Kidney tubule cell (primary cell): Measurements from ENCODE around the gene UROC1.

Experiments used
- DNase-seq: peaks from one replicate; pipeline ENCODE4 v3.0.0-alpha.2; 2018; ENCODE audit warnings: low spot score

Gene UROC1

GRCh38 chr3:126530171-126531050, 12.8 kb upstream of the UROC1 start:
- no peak for DNase-seq

- no peak for DNase-seq
Observed at GRCh38 chr3:126529585-126530170, 12.1 kb upstream of the UROC1 start.

GRCh38 chr3:126528800-126529541, 11.4 kb upstream of the UROC1 start:
- DNase-seq, result peak; percentile 68

- no peak for DNase-seq
Observed at GRCh38 chr3:126528419-126528799, 10.8 kb upstream of the UROC1 start.

- DNase-seq, result no peak
Observed at GRCh38 chr3:126527455-126528211, 10.1 kb upstream of the UROC1 start.

- DNase-seq, result no peak
Observed at GRCh38 chr3:126527006-126527405, 9.4 kb upstream of the UROC1 start.

GRCh38 chr3:126526668-126527005, 9.1 kb upstream of the UROC1 start:
- no peak for DNase-seq

- DNase-seq, result no peak
Observed at GRCh38 chr3:126525853-126526667, 8.5 kb upstream of the UROC1 start.

GRCh38 chr3:126525091-126525852, 7.7 kb upstream of the UROC1 start:
- DNase-seq, result no peak

GRCh38 chr3:126524429-126524988, 6.9 kb upstream of the UROC1 start:
- DNase-seq, result no peak

GRCh38 chr3:126523745-126524428, 6.3 kb upstream of the UROC1 start, which contains the start of gene CHST13:
TSS of gene CHST13 (plus strand) at chr3:126524155. CDS start at chr3:126524333, 178 bp downstream.
- DNase-seq, result peak; percentile 59

- DNase-seq, result peak; percentile 48
Observed at GRCh38 chr3:126522363-126522788, 4.8 kb upstream of the UROC1 start.

- no peak for DNase-seq
Observed at GRCh38 chr3:126521122-126521891, 3.7 kb upstream of the UROC1 start.

- no peak for DNase-seq
Observed at GRCh38 chr3:126519506-126520455, 2.2 kb upstream of the UROC1 start.

GRCh38 chr3:126518779-126519177, 1.2 kb upstream of the UROC1 start:
- no peak for DNase-seq

GRCh38 chr3:126517986-126518778, 609 bp upstream of the UROC1 start:
- no peak for DNase-seq

- DNase-seq, result no peak
Observed at GRCh38 chr3:126516936-126517290, 660 bp downstream of the UROC1 start.
